ENCODE measurements around the gene GPI. TPM values are rescaled to one million over a fixed set of nuclear protein-coding genes. Genes with fewer than 3 reads are reported as not detected.
"Not testable (repeated sequence)": the region's sequence is repeated elsewhere in the genome, so short reads cannot be mapped to it uniquely, and the experiment has no call there.

Gene GPI
- total RNA-seq, 1 donor from 2014 or later: 103 TPM

GRCh38 chr19:34368338-34368737, 3.3 kb downstream of the GPI start:
- no peak for DNase-seq

- not testable (repeated sequence) for DNase-seq
Measured at GRCh38 chr19:34369166-34369565, 4.2 kb downstream of the GPI start.

GRCh38 chr19:34370117-34370516, 5.1 kb downstream of the GPI start:
- no peak for DNase-seq

- DNase-seq: no peak
Measured at GRCh38 chr19:34370983-34371382, 6.0 kb downstream of the GPI start.

GRCh38 chr19:34373601-34374288, 8.7 kb downstream of the GPI start:
- DNase-seq: no peak

GRCh38 chr19:34375598-34375997, 10.6 kb downstream of the GPI start:
- no peak for DNase-seq

GRCh38 chr19:34380639-34381241, 15.7 kb downstream of the GPI start:
- no peak for DNase-seq

- no peak for DNase-seq
Measured at GRCh38 chr19:34381399-34382251, 16.6 kb downstream of the GPI start.

- no peak for DNase-seq
Measured at GRCh38 chr19:34382471-34382870, 17.5 kb downstream of the GPI start.

- no peak for DNase-seq
Measured at GRCh38 chr19:34383599-34383998, 18.6 kb downstream of the GPI start.

- no peak for DNase-seq
Measured at GRCh38 chr19:34386645-34387445, 21.8 kb downstream of the GPI start.

- DNase-seq: no peak
Measured at GRCh38 chr19:34387446-34387810, 22.4 kb downstream of the GPI start.

GRCh38 chr19:34388745-34389144, 23.7 kb downstream of the GPI start:
- DNase-seq: not testable (repeated sequence)

GRCh38 chr19:34391813-34392212, 26.8 kb downstream of the GPI start:
- DNase-seq: no peak

GRCh38 chr19:34393031-34393430, 28.0 kb downstream of the GPI start:
- DNase-seq: no peak

GRCh38 chr19:34393629-34394028, 28.6 kb downstream of the GPI start:
- DNase-seq: no peak

GRCh38 chr19:34397853-34398252, 32.9 kb downstream of the GPI start:
- DNase-seq: no peak

GRCh38 chr19:34399886-34400285, 34.9 kb downstream of the GPI start:
- DNase-seq: no peak

- not testable (repeated sequence) for DNase-seq
Measured at GRCh38 chr19:34400844-34401243, 35.8 kb downstream of the GPI start.

- no peak for DNase-seq
Measured at GRCh38 chr19:34402074-34402600, 37.1 kb downstream of the GPI start.

- no peak for DNase-seq
Measured at GRCh38 chr19:34403784-34404108, 38.8 kb downstream of the GPI start.
